HepG2 (cell line): ENCODE measurements around the gene RBFOX1. TPM values are rescaled to one million over a fixed set of nuclear protein-coding genes. Genes with fewer than 3 reads are reported as not detected.

Experiments
- ATAC-seq: fragments of 200-7000 bp; cut with Tn5 transposase; 3 replicates; pipeline ENCODE4 v1.9.1; 2020; ENCODE audit warnings: mild to moderate bottlenecking, moderate library complexity
- BruUV-seq: library from RNA; stranded (reverse); fragments of 400-500 nt; replicated peaks from 2 replicates; lab custom pipeline; 2021; lab: Mats Ljungman, UMichigan
- CTCF ChIA-PET: fragments of 300-600 bp; formaldehyde crosslinking; extraction: SDS; loops from one replicate; lab custom pipeline; 2021; ENCODE audit warnings: low total read pairs, inconsistent platforms, low intra/inter-chr PET ratio; lab: Yijun Ruan, JAX
- POLR2A ChIA-PET: fragments of 350-600 bp; sonication (Branson Sonifier 250); formaldehyde crosslinking; loops from one replicate; lab custom pipeline; 2020; ENCODE audit warnings: antibody characterized with exemption, inconsistent platforms; lab: Yijun Ruan, JAX
- DNase-seq: peaks from one replicate; pipeline ENCODE4 v3.0.0-alpha.2; 2015; ENCODE audit warnings: low spot score
- FAIRE-seq: peaks from 3 replicates; lab custom pipeline; 2011; peaks lifted over from hg19 to GRCh38; lab: Jason Lieb, UNC
- H2AFZ ChIP-seq: one replicate; pipeline ENCODE4 v1.6.1; 2011; ENCODE audit warnings: low read length, inconsistent platforms
- H3K27ac ChIP-seq: fragments of 300-600 bp; 3 replicates; pipeline ENCODE4 v1.8.0; 2011; ENCODE audit warnings: mixed run types, mild to moderate bottlenecking, mixed read lengths, low read length, inconsistent platforms; ENCODE audit not compliant: insufficient read depth; ENCODE audit errors: extremely low read length
- H3K27me3 ChIP-seq, 2 experiments: fragments of 200-600 bp in 1 of 2; 2 replicates in 1 of 2; 3 replicates in 1 of 2; pipeline versions ENCODE4 v1.6.0 to v1.8.0; 2011; ENCODE audit warnings: low read length in 2 of 2, mild to moderate bottlenecking in 2 of 2, moderate library complexity in 2 of 2, inconsistent platforms in 1 of 2; ENCODE audit not compliant: insufficient read depth in 2 of 2, control insufficient read depth in 1 of 2
- H3K36me3 ChIP-seq, 2 experiments: fragments of 200-600 bp in 1 of 2; replicated peaks in 1 of 2; 2 replicates in 1 of 2; 3 replicates in 1 of 2; pipeline versions ENCODE4 v1.5.1 to v1.8.0; 2011; ENCODE audit warnings: low read length in 2 of 2, inconsistent platforms in 1 of 2; ENCODE audit not compliant: insufficient read depth in 2 of 2, control insufficient read depth in 1 of 2
- H3K4me1 ChIP-seq: 2 replicates; pipeline ENCODE4 v1.5.1; 2012; ENCODE audit warnings: low read length, inconsistent platforms; ENCODE audit not compliant: insufficient read depth
- H3K4me2 ChIP-seq: 2 replicates; pipeline ENCODE4 v1.6.0; 2011; ENCODE audit warnings: low read depth, low read length, inconsistent platforms
- H3K4me3 ChIP-seq, 3 experiments: fragments of 200-600 bp in 1 of 3; sonication (generic), shearing (Covaris generic) in 1 of 3; replicated peaks in 1 of 3; 2 replicates each; pipeline ENCODE4 v1.5.1; 2011 to 2016; ENCODE audit warnings: low read length in 3 of 3, inconsistent platforms in 2 of 3, low read depth in 2 of 3, mild to moderate bottlenecking in 2 of 3, control low read depth in 1 of 3, mixed read lengths in 1 of 3; ENCODE audit not compliant: insufficient read depth in 1 of 3
- H3K79me2 ChIP-seq: one replicate; pipeline ENCODE4 v1.6.1; 2011; ENCODE audit warnings: low read length, inconsistent platforms; ENCODE audit not compliant: insufficient read depth
- H3K9ac ChIP-seq: 2 replicates; pipeline ENCODE4 v1.6.0; 2011; ENCODE audit warnings: mild to moderate bottlenecking, low read depth, low read length, inconsistent platforms; ENCODE audit not compliant: insufficient read depth
- H3K9me3 ChIP-seq: 2 replicates; pipeline ENCODE4 v1.5.1; 2012; ENCODE audit warnings: mild to moderate bottlenecking, low read length
- H4K20me1 ChIP-seq: 2 replicates; pipeline ENCODE4 v1.6.0; 2011; ENCODE audit warnings: inconsistent platforms, mild to moderate bottlenecking, low read length, moderate library complexity; ENCODE audit not compliant: insufficient read depth
- FOXJ3 ChIP-seq: sonication (generic); formaldehyde crosslinking; IDR thresholded peaks from 2 replicates; pipeline ENCODE4 v1.4.0; 2020; ENCODE audit warnings: missing genetic modification reagents, mild to moderate bottlenecking, borderline replicate concordance
- HNRNPUL1 ChIP-seq: fragments of 200-400 bp; formaldehyde crosslinking; IDR thresholded peaks from 2 replicates; pipeline ENCODE4 v1.6.1; 2017; ENCODE audit warnings: low read depth, mild to moderate bottlenecking, low read length, moderate library complexity
- MAFF ChIP-seq: IDR thresholded peaks from 2 replicates; pipeline ENCODE4 v1.6.1; 2011; ENCODE audit warnings: low read depth, low read length, improper control_type of control experiment
- MAFK ChIP-seq, 2 experiments: IDR thresholded peaks in 1 of 2; conservative IDR thresholded peaks in 1 of 2; 2 replicates each; pipeline ENCODE4 v1.6.1; 2011; ENCODE audit warnings: improper control_type of control experiment in 2 of 2, low read length in 2 of 2
- NFATC3 ChIP-seq: sonication (generic); formaldehyde crosslinking; IDR thresholded peaks from 2 replicates; pipeline ENCODE4 v1.5.1; 2020; ENCODE audit warnings: mild to moderate bottlenecking, missing genetic modification reagents
- THAP11 ChIP-seq: IDR thresholded peaks from 2 replicates; pipeline ENCODE4 v1.6.1; 2016; ENCODE audit warnings: missing biosample characterization, missing genetic modification reagents
- ZBTB21 ChIP-seq: sonication (generic); formaldehyde crosslinking; IDR thresholded peaks from 2 replicates; pipeline ENCODE4 v1.4.0; 2020; ENCODE audit warnings: missing genetic modification reagents
- ZC3H13 ChIP-seq: sonication (generic); formaldehyde crosslinking; IDR thresholded peaks from 2 replicates; pipeline ENCODE4 v1.8.1; 2023; ENCODE audit warnings: mild to moderate bottlenecking, missing genetic modification reagents, moderate library complexity
- ZNF232 ChIP-seq: sonication (generic); formaldehyde crosslinking; IDR thresholded peaks from 2 replicates; pipeline ENCODE4 v1.4.0; 2020; ENCODE audit warnings: missing genetic modification reagents, borderline replicate concordance
- ZNF556 ChIP-seq: sonication (generic); formaldehyde crosslinking; IDR thresholded peaks from 2 replicates; pipeline ENCODE4 v1.4.0; 2020; ENCODE audit warnings: mild to moderate bottlenecking, missing genetic modification reagents, borderline replicate concordance
- ZNF615 ChIP-seq: sonication (generic); formaldehyde crosslinking; IDR thresholded peaks from 2 replicates; pipeline ENCODE4 v1.5.0; 2020; ENCODE audit warnings: mild to moderate bottlenecking, missing genetic modification reagents, borderline replicate concordance
- ZNF672 ChIP-seq: sonication (generic); formaldehyde crosslinking; IDR thresholded peaks from 2 replicates; pipeline ENCODE4 v1.8.1; 2022; ENCODE audit warnings: missing genetic modification reagents
- ZNF780A ChIP-seq: sonication (generic); formaldehyde crosslinking; IDR thresholded peaks from 2 replicates; pipeline ENCODE4 v1.8.0; 2022; ENCODE audit warnings: mild to moderate bottlenecking, missing genetic modification reagents, moderate library complexity
- WGBS: methylation state at CpG from one replicate; pipeline ENCODE4 v1.1.6; 2017; ENCODE audit warnings: low lambda C conversion rate; 5-methylcytosine and 5-hydroxymethylcytosine counted together
- in situ Hi-C: cut with HindIII; loops from 2 replicates; pipeline ENCODE4 v1.10.0; 2017; ENCODE audit warnings: low pct_unique_long_range_greater_than_20kb; ENCODE audit not compliant: extremely low pct_ligation_motif_present
- intact Hi-C: fragments of 100-400 bp; cut with micrococcal nuclease; formaldehyde crosslinking; loops from one replicate; pipeline ENCODE4 v1.10.0; 2022; ENCODE audit not compliant: unreplicated experiment
- polyA plus RNA-seq, 8 experiments: library from polyadenylated mRNA; depleted of rRNA in 3 of 8; stranded (reverse) in 7 of 8; unstranded in 1 of 8; fragments of >200 nt; fragmentation: Illumina TruSeq in 4 of 8; extraction: Trizol in 4 of 8; gene quantifications; 2 replicates each; pipeline versions ENCODE4 v1.2.1 to v1.2.3, GENCODE V29; 2011 to 2016; ENCODE audit warnings: low read depth in 4 of 8, missing spikeins in 1 of 8, mixed read lengths in 1 of 8; ENCODE audit not compliant: insufficient read depth in 1 of 8
- total RNA-seq, 5 experiments: library from RNA; depleted of rRNA; stranded (reverse); fragments of >200 nt; fragmentation: Illumina TruSeq; extraction: Trizol; gene quantifications; 2 replicates each; pipeline ENCODE4 v1.2.3, GENCODE V29; 2016; ENCODE audit warnings: low read depth in 1 of 5
- TF ChIP-seq, protein P1 (sequence below): sonication (generic); formaldehyde crosslinking; IDR thresholded peaks from 2 replicates; pipeline ENCODE4 v1.4.0; 2020; ENCODE audit warnings: missing genetic modification reagents, borderline replicate concordance
- TF ChIP-seq, protein P2 (sequence below): IDR thresholded peaks from 2 replicates; pipeline ENCODE4 v1.6.1; 2016; ENCODE audit warnings: control low read depth
- TF ChIP-seq, protein P3 (sequence below): sonication (generic); formaldehyde crosslinking; IDR thresholded peaks from 2 replicates; pipeline ENCODE4 v1.5.1; 2020; ENCODE audit warnings: missing genetic modification reagents, mild to moderate bottlenecking, borderline replicate concordance

Gene RBFOX1
- total and polyA plus RNA-seq, 2 of the 13 experiments (the other 11 are each of a cell fraction or from before 2014, with no cell fraction given) = not detected

DNA sequence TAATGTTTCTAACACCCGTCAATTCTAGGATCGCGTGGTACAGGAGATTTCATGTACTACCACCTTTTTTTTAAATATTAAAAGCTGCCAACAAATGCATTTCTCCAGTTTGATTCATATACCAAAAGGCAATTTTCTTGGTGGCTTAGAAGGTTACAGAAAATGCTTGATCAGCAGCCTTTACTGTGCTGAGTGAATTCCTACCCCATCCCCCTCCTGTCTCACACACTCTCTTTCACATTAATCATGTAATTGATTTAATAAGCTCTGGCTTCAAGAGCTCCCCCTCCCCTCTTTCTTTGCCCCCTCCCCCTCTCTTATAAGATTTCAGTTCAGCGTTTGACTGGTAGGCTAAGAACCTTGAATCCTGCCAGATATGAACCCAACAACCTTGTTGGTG is 110.5 kb downstream of the RBFOX1 start:
- peak; percentile 71 for TF ChIP-seq MAFF
- TF ChIP-seq ZNF780A = no peak
- no peak for TF ChIP-seq ZNF672
- TF ChIP-seq THAP11 (CRISPR knock-in tag) = no peak
- TF ChIP-seq MAFK (conservative IDR thresholded peaks at IDR 0.05 in 1 of 2, IDR thresholded peaks at IDR 0.05 in 1 of 2; ENCODE audit: low read length in 2 of 2) = peak; percentile 73 to 89; a peak in 3 of 4 replicates
- ChIA-PET POLR2A (no interaction called here), CTCF (no interaction called here)
- Histone ChIP-seq H3K9me3 (peaks cover 9% of the 10 kb centered on the region), H3K4me1 (no peaks in the 10 kb centered on the region), H4K20me1 (no peaks in the 10 kb centered on the region), H3K36me3 (no peaks in the 10 kb centered on the region), H3K4me2 (no peak overlapping the region), H3K4me3 (no peak overlapping the region), H3K27ac (no peak overlapping the region), H3K27me3 (peaks cover 0 to 16% of the 10 kb centered on the region in 2 experiments; a peak in 1 of 5 replicates), H2AFZ (no peak overlapping the region), H3K79me2 (no peaks in the 10 kb centered on the region), H3K9ac (no peak overlapping the region)
- intact Hi-C loops (no loop called here), in situ Hi-C loops (no loop called here)
- ATAC-seq = no peak
- 2% methylated on average over 4 of the region's 4 CpGs for WGBS
- DNase-seq = no peak
- no TSS peak for BruUV-seq
- no peak for FAIRE-seq

DNA sequence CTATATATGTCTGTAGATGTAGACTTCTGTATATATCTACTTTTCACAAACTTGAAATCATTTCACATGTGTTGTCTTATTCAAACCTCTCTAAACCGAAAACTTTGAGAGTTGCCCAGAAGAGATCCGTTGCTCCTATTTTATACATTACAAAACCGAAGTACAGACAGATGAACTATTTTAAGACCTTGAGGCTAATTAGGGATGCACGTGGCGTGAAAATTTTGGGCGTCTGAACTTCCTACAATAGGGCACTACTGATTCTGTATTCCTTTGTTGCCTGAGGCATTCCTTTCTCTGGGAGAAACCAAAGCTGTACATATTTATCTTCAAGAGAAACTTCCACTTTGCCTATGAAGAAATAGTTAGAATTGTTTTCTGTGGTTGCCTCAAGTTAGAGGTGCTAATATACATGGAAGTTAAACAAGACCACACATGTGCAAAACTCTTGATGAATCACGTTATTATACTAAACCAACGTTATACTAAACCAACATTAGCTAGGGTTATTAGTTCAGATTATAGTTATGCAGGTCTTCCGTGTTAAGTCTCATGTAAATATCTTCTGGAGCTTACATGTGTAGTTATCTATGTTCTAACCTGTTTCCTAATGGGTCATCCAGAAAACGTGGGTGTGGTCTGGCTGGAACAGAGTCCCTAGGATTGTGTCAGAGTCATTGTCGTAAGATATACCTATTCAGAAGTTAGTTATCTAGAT is 111.2 kb downstream of the RBFOX1 start:
- Histone ChIP-seq H3K4me1 (no peaks in the 10 kb centered on the region), H3K36me3 (no peaks in the 10 kb centered on the region), H4K20me1 (no peaks in the 10 kb centered on the region), H3K27me3 (peaks cover 0 to 16% of the 10 kb centered on the region in 2 experiments; a peak in 1 of 5 replicates), H3K9ac (no peak overlapping the region), H3K27ac (no peak overlapping the region), H3K9me3 (peaks cover 13% of the 10 kb centered on the region), H3K79me2 (no peaks in the 10 kb centered on the region), H2AFZ (no peak overlapping the region), H3K4me3 (no peak overlapping the region), H3K4me2 (no peak overlapping the region)
- 3% methylated on average over 11 of the region's 11 CpGs for WGBS
- BruUV-seq = no TSS peak
- ChIA-PET POLR2A (no interaction called here), CTCF (no interaction called here)
- intact Hi-C loops = no loop called here
- FAIRE-seq = no peak
- in situ Hi-C loops = no loop called here
- ATAC-seq = no peak
- no peak for DNase-seq
- TF ChIP-seq ZNF615 (no peak), FOXJ3 (no peak), ZBTB21 (CRISPR knock-in tag) (no peak), ZC3H13 (no peak), ZNF232 (no peak), HNRNPUL1 (no peak), NFATC3 (CRISPR knock-in tag) (no peak), ZNF556 (CRISPR knock-in tag) (no peak)
- TF ChIP-seq, protein P1, sequence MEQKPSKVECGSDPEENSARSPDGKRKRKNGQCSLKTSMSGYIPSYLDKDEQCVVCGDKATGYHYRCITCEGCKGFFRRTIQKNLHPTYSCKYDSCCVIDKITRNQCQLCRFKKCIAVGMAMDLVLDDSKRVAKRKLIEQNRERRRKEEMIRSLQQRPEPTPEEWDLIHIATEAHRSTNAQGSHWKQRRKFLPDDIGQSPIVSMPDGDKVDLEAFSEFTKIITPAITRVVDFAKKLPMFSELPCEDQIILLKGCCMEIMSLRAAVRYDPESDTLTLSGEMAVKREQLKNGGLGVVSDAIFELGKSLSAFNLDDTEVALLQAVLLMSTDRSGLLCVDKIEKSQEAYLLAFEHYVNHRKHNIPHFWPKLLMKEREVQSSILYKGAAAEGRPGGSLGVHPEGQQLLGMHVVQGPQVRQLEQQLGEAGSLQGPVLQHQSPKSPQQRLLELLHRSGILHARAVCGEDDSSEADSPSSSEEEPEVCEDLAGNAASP (CRISPR knock-in tag) = no peak
- TF ChIP-seq, protein P2, sequence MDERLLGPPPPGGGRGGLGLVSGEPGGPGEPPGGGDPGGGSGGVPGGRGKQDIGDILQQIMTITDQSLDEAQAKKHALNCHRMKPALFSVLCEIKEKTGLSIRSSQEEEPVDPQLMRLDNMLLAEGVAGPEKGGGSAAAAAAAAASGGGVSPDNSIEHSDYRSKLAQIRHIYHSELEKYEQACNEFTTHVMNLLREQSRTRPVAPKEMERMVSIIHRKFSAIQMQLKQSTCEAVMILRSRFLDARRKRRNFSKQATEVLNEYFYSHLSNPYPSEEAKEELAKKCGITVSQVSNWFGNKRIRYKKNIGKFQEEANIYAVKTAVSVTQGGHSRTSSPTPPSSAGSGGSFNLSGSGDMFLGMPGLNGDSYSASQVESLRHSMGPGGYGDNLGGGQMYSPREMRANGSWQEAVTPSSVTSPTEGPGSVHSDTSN (CRISPR knock-in tag) = no peak
- TF ChIP-seq, protein P3, sequence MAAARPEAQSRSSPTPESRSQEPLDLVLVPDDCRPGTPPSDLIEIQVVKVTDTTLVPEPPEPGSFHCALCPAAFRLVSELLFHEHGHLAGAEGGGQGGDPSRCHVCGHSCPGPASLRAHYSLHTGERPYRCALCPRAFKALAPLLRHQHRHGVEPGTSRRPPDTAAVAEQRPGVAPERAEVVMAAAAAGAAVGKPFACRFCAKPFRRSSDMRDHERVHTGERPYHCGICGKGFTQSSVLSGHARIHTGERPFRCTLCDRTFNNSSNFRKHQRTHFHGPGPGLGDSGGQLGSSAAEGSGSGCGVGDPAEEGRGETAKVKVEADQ = no peak
